Measurements from ENCODE around the gene SNX22.

Gene SNX22

GRCh38 chr15:64146520-64146884 is 5.0 kb upstream of the SNX22 start:
- DNase-seq (ENCODE audit: low read depth in 1 of 2, low spot score in 1 of 2), result no peak
- H3K27me3 ChIP-seq (ENCODE audit: insufficient read depth, poor library complexity, severe bottlenecking), result peaks cover 6% of the 10 kb centered on the region
- H3K27ac ChIP-seq (replicated peaks), result no peak overlapping the region
- TF ChIP-seq, protein P1, sequence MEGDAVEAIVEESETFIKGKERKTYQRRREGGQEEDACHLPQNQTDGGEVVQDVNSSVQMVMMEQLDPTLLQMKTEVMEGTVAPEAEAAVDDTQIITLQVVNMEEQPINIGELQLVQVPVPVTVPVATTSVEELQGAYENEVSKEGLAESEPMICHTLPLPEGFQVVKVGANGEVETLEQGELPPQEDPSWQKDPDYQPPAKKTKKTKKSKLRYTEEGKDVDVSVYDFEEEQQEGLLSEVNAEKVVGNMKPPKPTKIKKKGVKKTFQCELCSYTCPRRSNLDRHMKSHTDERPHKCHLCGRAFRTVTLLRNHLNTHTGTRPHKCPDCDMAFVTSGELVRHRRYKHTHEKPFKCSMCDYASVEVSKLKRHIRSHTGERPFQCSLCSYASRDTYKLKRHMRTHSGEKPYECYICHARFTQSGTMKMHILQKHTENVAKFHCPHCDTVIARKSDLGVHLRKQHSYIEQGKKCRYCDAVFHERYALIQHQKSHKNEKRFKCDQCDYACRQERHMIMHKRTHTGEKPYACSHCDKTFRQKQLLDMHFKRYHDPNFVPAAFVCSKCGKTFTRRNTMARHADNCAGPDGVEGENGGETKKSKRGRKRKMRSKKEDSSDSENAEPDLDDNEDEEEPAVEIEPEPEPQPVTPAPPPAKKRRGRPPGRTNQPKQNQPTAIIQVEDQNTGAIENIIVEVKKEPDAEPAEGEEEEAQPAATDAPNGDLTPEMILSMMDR (IDR thresholded peaks at IDR 0.05; ENCODE audit: insufficient read depth, low read length), result no peak
- TF ChIP-seq GABPA (IDR thresholded peaks at IDR 0.05; ENCODE audit: low read depth) (no peak), SPI1 (IDR thresholded peaks at IDR 0.05; ENCODE audit: borderline replicate concordance, low read depth) (no peak), POLR2AphosphoS5 (IDR thresholded peaks at IDR 0.05; ENCODE audit: low read depth) (no peak)
- TF ChIP-seq, protein P2, sequence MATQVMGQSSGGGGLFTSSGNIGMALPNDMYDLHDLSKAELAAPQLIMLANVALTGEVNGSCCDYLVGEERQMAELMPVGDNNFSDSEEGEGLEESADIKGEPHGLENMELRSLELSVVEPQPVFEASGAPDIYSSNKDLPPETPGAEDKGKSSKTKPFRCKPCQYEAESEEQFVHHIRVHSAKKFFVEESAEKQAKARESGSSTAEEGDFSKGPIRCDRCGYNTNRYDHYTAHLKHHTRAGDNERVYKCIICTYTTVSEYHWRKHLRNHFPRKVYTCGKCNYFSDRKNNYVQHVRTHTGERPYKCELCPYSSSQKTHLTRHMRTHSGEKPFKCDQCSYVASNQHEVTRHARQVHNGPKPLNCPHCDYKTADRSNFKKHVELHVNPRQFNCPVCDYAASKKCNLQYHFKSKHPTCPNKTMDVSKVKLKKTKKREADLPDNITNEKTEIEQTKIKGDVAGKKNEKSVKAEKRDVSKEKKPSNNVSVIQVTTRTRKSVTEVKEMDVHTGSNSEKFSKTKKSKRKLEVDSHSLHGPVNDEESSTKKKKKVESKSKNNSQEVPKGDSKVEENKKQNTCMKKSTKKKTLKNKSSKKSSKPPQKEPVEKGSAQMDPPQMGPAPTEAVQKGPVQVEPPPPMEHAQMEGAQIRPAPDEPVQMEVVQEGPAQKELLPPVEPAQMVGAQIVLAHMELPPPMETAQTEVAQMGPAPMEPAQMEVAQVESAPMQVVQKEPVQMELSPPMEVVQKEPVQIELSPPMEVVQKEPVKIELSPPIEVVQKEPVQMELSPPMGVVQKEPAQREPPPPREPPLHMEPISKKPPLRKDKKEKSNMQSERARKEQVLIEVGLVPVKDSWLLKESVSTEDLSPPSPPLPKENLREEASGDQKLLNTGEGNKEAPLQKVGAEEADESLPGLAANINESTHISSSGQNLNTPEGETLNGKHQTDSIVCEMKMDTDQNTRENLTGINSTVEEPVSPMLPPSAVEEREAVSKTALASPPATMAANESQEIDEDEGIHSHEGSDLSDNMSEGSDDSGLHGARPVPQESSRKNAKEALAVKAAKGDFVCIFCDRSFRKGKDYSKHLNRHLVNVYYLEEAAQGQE (IDR thresholded peaks at IDR 0.05; ENCODE audit: insufficient replicate concordance, low read depth), result no peak
- no peak overlapping the region for H3K4me3 ChIP-seq (replicated peaks; ENCODE audit: insufficient read depth, low read length)

DNA sequence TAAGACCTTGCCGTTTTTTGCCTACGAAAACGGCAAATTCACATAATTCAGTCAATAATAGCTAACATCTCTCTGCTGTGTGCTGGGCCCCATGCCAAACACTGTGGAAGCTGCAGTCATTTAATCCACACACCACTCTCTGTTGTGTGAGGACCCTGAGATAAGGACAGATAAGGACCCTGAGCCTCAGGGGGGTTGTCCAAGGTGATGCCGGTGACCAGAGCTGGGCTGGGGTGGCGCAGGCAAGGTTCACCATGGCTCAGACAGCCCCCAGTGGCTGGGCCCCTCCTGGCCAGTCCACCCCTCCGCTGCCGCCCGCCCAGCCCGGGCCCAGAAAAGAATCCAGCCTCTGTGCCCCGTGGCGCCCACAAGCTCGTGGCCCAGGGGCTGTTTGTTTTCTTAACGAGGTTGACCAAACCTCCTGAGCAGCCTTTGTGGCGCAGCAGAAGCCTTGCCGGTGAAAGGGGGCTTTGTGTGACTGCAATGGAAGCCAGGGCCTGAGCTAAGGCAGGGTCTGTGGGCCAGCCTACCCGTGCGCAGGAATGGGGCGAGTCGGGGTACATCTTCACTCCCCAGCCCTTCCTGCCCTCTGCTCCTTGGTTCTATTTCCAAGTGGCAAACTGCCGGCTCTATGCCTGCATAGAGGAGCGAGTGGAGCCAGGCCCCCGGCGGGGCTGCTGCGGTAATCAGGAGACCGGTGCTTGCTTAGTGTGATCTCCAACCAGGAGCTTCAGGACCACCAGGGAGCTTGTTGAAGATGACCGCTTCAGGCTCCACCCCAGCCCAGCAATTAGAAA is 4.4 kb upstream of the SNX22 start:
- H3K27me3 ChIP-seq (ENCODE audit: insufficient read depth, poor library complexity, severe bottlenecking), result peaks cover 10% of the 10 kb centered on the region
- no peak overlapping the region for H3K27ac ChIP-seq (replicated peaks)
- DNase-seq (ENCODE audit: low read depth in 1 of 2, low spot score in 1 of 2), result no peak
- no peak overlapping the region for H3K4me3 ChIP-seq (replicated peaks; ENCODE audit: insufficient read depth, low read length)
- TF ChIP-seq SPI1 (IDR thresholded peaks at IDR 0.05; ENCODE audit: borderline replicate concordance, low read depth) (no peak), POLR2AphosphoS5 (IDR thresholded peaks at IDR 0.05; ENCODE audit: low read depth) (no peak), GABPA (IDR thresholded peaks at IDR 0.05; ENCODE audit: low read depth) (no peak)
- TF ChIP-seq, protein P1 (IDR thresholded peaks at IDR 0.05; ENCODE audit: insufficient read depth, low read length), result no peak
- TF ChIP-seq, protein P2 (IDR thresholded peaks at IDR 0.05; ENCODE audit: insufficient replicate concordance, low read depth), result no peak

DNA sequence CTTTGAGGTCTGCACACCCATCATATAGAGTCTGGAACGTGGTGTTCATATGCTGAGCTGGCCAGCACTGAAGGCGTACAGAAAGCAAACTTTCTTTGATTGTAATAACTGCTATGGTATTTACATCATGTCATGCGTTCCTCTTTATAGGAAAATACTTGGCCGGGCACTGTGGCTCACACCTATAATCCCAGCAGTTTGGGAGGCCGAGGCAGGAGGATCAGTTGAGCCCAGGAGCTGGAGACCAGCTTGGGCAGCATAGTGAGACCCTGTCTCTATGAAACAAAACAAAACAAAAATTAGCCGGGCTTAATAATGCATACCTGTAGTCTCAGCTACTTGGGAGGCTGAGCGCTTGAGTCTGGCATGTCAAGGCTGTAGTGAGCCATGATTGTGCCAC is 3.4 kb upstream of the SNX22 start:
- no peak overlapping the region for H3K4me3 ChIP-seq (replicated peaks; ENCODE audit: insufficient read depth, low read length)
- TF ChIP-seq SPI1 (IDR thresholded peaks at IDR 0.05; ENCODE audit: borderline replicate concordance, low read depth) (no peak), POLR2AphosphoS5 (IDR thresholded peaks at IDR 0.05; ENCODE audit: low read depth) (no peak), GABPA (IDR thresholded peaks at IDR 0.05; ENCODE audit: low read depth) (no peak)
- TF ChIP-seq, protein P2 (IDR thresholded peaks at IDR 0.05; ENCODE audit: insufficient replicate concordance, low read depth), result no peak
- TF ChIP-seq, protein P1 (IDR thresholded peaks at IDR 0.05; ENCODE audit: insufficient read depth, low read length), result no peak
- H3K27ac ChIP-seq (replicated peaks), result no peak overlapping the region
- DNase-seq (ENCODE audit: low read depth in 1 of 2, low spot score in 1 of 2), result no peak
- peaks cover 19% of the 10 kb centered on the region for H3K27me3 ChIP-seq (ENCODE audit: insufficient read depth, poor library complexity, severe bottlenecking)
